GM20431 (cell line): ENCODE data around the gene ROR1.

Experiments
- in situ Hi-C: fragments of 300-500 bp; cut with MseI, MboI; formaldehyde crosslinking; loops from one replicate; pipeline ENCODE4 v1.15.0; 2020; ENCODE audit warnings: low sequenced_read_pairs; ENCODE audit not compliant: unreplicated experiment

The ROR1 gene

DNA sequence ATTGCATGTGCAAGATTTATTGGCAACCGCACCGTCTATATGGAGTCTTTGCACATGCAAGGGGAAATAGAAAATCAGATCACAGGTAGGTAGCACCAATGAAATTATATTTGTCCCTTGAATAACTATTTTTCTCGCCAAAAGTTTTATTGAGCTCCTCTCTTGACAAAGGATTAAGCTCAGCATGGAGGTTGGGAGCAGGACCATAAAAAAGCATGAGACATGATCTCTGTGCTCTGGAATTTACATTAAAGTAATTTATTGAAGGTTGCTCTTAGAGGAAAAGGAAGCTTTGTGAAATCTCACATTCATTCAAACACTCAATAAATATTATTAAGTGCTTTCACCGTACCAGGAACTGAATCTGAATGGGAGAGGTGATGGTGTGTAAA, 363.6 kb downstream of the ROR1 start:
- in situ Hi-C loops, result loop anchor here (25.0 kb wide), 1 partner anchor 525 kb away; no protein-coding TSS in a partner anchor

DNA sequence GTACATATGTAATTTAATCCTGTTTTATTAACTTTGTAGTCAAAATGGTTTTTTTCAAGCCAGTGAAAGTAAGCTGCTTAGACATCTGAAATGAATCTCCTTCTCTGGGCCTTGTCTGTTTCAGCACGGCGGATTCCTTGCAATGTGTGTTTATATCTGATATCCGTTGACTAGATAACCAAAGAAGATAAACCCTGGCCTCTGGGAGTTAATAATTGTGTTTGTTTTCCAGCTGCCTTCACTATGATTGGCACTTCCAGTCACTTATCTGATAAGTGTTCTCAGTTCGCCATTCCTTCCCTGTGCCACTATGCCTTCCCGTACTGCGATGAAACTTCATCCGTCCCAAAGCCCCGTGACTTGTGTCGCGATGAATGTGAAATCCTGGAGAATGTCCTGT, 366.1 kb downstream of the ROR1 start:
- in situ Hi-C loops, result loop anchor here (25.0 kb wide), 1 partner anchor 528 kb away; no protein-coding TSS in a partner anchor

DNA sequence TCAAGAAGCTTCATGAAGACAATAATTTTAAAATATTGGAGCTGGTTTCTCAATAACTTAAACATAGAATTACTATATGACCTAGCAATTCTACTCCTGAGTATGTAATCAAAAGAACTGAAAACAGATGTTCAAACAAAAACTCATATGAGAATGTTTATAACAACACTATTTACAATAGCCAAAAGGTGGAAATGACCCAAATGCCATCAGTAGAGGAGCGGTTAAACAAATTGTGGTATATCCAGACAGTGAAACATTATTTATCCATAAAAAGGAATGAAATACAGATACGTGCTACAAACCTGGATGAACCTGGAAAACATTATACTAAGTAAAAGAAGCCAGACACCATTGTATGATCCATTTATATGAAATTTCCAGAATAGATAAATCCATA, 366.8 kb downstream of the ROR1 start:
- in situ Hi-C loops, result loop anchor here (25.0 kb wide), 1 partner anchor 528 kb away; no protein-coding TSS in a partner anchor

DNA sequence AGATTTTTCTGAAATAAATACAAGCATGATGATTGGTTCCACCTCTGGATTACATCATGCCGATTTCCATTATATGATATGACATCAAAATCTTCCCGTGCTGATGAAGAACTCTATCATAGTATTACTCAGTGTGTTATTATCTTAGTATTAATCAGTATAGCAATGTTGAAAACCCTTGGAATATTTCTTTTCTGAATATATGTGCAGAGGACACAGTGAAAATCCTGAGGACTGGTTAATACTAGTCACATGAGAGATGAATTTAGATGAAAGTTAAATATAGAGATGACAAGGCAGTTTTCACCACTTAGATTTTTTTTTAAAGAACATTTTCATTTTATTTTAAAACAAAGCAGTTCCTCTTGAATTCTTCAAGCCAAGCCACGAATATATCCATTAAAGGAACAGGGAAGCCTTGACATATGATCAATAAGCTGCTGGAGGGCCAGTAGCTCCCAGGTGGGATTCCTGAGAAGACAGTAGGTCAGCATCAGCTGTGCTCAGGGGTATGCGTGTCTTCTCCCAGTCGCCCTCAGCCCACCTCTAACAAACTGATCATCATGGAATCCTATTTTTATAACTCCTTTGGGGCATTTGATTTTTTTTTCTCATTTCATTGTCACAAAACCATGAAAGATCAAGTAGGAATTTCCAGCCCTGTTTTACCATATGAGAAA, 373.4 kb downstream of the ROR1 start:
- in situ Hi-C loops, result loop anchor here (25.0 kb wide), 1 partner anchor 535 kb away; no protein-coding TSS in a partner anchor

DNA sequence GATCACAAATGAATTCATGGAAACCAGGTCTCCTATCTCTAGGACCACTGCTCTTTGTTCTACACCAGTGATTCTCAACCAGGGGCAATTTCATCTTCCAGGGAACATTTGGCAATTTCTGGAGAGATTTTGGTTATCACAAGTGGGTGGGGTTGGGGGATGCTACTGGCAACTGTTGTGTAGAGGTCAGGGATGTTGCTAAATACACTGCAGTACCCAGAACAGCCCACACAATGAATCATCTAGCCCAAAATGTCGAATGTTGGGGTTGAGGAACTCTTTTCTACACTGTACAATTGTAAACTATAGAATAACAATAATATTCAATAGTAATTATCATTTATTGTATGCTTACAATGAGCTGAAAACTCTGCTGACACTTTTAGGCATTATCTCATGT, 373.9 kb downstream of the ROR1 start:
- in situ Hi-C loops, result loop anchor here (25.0 kb wide), 1 partner anchor 535 kb away; no protein-coding TSS in a partner anchor

DNA sequence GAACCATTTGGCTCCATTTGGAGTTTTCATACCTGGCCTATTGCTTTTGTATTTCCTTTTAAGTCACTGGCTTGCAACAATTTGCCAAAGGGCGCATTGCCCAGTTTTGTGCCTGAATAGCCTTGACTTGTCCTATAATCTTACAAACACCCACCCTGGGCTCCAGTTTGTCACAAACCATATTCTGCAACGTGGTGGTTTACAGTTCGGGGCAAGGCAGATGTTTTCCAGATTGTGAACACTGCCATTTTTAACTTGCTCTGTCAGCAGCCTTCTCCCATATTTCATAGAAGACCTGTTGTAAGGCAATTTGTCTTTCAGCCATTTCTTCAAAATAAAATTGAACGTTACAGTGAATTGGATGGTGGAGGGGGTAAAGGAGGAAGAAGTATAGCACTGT, 376.4 kb downstream of the ROR1 start:
- in situ Hi-C loops, result no loop called here

DNA sequence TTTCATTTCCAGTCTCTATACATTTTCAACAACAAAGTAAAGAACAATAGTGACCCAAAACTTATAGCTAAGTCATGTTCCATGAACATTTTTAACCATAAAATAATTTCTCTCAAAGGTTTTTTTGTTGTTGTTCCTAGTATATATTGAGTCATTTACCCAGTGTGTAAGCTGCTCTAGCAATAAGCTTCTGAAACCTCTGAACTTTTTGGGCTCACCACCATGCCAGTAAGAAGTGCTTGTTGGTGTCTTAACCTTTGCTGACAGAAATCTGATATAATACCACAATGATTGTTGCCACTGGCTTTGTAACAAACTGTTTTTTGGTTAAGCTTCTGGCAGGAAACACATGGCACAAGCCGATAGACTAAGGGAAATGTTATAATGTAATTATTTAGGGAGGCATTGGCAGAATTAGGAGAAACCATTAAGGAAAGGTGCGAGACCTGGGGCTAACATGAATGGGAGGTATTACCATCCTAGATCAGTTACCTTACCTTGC, 377.0 kb downstream of the ROR1 start:
- in situ Hi-C loops, result no loop called here

DNA sequence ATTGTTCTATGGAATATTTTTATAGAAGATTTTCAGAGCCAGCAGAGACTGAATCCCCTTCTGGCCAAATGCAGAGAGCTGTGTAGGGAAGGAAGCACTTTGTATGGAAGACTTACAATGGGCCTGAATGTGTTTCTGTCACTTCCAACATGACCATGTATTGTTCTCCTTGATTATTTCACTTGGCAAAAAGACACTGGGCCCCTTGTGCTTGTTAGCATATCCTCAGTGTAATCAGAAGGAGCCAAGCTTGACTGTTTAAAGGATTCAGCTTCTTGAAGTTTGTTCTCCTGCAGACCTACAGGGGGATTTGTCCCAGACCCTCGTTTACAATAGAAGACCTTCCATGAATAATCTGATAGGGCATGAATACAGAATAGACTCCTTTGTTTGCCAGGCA, 381.5 kb downstream of the ROR1 start:
- in situ Hi-C loops, result no loop called here

DNA sequence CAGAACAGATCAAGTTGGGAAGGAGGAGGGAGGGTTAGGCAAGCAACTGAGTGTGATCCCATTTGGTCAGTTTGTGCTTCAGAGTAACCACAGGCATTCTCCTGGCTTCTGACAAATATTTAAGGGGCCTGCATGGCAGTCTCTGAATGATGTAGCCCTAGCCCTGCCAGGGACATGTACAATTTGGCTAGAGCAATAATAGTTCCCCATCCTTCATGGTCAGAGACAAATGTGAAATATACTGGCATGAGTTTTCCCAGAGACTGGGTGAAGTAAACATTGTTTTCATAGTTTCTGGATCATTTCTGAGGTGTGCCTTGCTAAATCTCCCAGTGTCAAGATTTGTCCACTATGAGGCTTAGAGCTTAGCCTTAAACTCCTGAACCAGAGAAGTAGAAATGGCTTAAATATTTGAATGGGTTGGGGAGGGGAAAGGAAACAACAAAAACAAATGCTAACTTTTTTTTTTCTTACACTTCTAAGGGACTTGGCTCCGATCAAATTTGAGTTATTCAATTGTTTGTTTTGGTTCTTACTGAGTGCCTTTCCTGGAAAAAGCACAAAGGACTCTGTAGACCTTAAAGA, 387.6 kb downstream of the ROR1 start:
- in situ Hi-C loops, result no loop called here

DNA sequence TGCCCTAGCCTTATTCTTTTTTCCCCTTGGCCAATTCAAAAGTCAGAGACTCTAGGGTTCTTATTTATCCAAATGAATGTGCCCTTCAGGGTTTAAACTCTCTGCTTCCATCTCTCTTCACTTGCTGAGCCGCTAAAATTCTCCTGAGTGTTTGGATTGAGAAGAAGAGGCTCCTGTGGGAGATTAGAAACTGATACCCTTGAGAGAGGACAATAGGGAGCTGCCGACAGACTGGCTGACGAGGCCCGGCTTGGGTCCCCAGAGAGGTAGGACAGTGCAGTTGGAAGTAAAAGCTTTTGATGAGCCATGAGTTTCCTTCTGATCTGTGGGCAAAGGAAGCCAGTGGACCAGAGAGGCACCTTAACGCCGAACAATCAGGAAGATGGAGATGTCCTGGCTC, 388.3 kb downstream of the ROR1 start:
- in situ Hi-C loops, result no loop called here

DNA sequence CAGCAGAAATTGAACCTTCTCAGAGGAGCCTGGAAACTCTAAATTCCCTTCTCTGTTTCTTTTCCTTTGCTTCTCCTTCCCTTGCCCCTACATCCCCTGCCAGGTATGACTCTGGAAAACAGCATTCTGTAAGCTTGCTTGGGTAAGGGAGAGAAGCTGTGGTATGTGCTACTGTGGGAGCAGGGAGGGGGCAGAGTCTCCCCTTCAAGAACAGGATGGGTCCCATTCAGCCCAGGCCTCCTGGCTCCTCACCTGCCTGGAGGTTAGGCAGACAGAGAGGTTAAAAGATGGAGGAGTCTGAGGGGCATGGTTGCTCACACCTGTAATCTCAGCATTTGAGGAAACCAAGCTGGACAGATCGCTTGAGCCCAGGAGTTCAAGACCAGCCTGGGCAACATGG, 389.0 kb downstream of the ROR1 start:
- in situ Hi-C loops, result no loop called here

DNA sequence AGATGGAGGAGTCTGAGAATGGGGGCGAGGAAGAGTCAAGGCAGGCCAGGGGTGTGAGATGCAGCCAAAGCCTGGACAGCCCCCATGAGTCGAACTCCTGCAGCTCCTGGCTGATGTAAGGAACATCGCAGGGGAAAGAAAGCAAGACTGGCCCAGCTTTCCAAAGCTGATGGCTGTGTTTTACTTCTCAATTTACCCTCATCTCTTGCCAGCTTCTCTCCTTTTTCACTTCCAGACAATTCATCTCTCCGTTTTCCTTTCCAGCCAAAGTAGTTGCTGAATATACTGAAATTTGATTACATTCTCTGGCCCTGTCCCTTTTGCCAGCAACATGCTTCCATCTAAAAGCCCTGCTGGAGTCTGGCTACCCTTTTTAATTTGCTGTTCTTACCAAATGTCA, 389.6 kb downstream of the ROR1 start:
- in situ Hi-C loops, result no loop called here

DNA sequence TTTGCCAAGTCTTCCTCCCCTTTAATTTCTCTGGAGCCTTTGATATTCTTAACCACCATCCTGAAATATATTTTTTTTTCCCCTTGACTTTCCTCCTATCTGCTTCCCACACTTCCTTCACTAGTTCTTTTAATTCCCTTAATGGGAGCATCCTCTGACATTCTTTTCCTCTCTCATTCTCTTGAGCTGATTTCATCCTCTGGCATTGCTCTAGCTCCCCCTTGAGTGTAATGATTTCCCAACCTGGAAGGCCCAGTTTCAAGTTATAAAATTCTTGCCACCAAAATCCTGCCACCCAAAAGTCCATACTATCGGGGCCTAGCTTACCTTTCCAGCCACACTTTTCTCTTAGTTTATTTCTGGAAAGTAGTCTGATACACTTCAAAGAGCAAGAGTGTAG, 390.2 kb downstream of the ROR1 start:
- in situ Hi-C loops, result no loop called here

DNA sequence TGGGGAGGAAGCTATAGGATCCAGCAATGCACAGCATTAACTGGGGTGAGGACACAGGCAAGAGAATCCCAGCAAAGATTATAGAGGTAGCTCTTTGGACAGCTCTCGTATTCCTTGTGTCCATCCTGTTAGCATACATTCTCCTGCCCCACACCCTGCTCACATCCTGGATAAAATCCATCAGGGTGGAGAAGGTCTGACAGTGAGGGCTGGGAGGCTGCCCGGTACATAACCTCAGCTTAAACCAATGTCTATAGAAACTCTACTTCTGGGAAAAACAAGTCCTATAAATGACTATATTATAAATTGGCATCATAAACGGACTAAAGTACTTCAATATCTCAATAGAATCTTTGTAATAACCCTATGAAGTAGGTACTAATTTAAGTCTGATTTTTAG, 392.8 kb downstream of the ROR1 start:
- in situ Hi-C loops, result no loop called here

DNA sequence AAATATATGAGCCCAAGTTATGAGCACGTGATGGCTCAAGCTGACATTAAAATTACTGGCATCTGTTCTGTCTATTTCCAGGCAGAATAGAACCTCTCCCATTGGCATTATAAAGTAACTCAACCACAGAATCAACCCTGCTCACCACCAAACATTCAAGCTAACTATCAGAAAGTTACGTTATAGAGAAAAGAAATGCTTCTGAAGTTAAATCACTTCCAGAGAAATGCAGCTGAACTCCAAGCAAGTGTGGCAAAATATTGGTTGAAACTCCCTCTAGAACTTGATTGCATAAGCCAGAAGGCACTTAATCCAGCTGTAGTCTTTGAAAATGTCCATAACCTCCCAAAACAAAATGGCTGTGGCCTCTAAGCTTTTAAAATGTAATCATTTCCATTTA, 393.4 kb downstream of the ROR1 start:
- in situ Hi-C loops, result no loop called here

DNA sequence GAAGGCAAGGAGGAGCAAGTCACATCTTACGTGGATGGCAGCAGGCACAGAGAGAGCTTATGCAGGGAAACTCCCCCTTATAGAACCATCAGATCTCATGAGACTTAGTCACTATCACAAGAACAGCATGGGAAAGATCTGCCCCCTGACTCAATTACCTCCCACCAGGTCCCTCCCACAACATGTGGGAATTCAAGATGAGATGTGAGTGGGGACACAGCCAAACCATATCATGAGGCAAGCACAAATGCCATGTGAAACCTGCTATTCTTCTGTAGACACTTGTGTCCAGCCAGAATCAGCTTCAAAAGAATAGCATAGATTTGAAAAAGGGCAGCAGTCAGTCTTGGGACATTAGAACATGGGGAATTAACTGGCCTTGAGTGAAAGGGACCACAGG, 397.4 kb downstream of the ROR1 start:
- in situ Hi-C loops, result no loop called here

DNA sequence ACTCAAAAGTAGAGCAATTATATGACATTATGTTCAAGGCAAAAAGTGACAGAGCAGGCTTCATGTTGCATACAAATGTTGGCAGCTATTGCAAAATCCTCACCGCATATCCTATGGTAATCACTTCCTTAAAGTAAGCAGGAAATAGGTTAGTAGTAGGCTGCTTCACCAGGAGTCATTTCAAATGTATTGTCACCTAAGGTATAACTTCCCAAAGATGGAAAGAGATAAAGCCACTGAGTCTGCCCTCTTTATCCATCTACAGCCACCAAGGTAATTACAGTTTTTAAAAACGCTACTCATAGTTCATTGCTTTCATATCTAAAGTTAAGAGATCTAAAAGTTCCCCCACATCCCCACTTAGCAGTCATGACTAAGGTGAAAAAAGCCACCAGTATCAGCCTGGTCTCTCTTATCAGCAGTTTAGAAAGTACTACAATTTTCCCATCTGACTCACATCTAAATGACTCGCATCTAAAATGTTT, 398.0 kb downstream of the ROR1 start:
- in situ Hi-C loops, result no loop called here

DNA sequence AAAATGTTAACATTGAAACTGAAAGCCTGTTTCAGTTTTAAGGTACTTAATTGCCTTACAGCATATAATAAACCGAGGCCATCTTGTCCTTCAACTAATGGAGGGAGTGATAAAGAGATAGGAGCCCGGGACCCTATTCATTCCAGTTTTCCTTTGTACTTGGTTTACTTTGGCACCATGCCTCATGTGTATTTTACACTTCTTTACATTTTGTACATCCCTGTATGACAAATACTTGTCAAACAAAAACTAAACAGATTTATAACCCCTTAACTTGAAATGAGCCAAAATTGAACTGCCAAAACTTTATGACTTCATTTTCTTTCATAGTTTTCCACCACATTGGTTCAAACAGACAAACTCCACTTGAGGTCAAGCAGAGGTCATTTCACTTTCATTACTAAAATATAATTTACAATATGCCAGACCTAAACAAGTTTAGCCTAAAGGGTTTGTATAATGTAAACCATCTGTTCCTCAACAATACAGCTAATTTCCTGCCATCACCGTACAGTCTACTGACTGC, 398.7 kb downstream of the ROR1 start:
- in situ Hi-C loops, result no loop called here

DNA sequence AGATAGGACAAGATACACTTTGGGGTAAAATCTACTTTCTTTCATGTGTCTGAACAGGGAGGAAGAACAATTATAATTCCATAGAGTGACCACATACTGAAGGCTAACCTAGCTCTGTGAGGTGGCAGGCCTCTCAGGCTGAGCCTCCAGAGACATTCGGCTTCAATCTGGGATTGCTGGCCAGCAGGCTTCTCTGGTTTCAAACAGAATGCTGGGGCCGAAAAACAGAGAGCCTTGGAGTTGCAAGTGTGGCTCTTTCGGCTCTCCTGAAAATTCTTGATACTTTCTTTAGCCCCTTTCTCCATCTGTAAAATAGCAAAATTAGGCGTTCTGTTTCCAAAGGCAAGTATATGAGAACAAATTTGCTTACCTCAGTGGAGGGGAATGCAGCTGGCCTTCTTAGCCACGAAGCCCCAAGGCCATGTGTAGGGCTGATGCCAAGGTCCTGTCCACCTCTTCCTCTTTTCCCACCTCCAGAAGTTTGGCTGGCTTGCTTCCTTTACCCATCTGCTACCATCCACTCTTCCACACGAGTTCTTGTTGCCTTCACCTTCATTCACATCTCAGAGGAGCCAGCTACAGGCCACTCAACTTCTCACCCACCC, 399.6 kb downstream of the ROR1 start:
- in situ Hi-C loops, result no loop called here

DNA sequence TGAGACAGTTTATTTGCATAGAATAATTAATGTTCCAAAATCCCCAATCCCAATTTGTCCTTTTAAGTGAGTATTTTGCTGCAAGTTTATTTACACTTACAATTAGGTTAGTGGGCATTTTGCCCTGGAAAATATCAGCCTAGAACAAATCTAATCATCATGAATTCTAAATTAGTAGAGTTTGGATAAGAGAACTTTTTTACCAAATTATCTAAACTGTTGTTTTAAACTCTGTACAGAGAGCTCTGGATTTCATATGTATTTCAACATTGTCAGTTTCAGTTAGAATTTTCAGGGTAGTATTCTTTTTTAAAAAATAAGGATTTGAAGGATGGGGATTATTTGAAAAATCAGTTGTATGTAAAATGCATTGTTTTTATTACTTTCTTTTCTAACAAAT, 401.8 kb downstream of the ROR1 start:
- in situ Hi-C loops, result no loop called here

DNA sequence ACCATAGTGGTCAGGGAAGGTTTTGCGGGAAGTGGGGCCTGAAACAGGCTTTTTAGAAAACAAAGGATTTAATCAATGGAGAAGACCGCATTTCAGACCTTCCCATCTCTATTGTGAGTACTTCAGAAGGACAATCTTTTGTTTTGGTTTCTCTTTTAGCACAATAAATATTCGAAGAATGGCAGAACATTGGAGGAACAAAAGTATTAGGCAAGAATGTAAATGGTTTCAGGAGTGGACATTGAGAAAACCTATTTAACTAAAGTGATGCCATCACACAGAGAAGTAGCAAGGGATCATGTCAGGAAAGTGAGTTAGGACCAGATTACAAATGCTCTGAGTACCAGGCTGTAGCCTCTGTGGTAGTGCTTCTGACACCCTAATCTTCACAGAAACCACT, 402.8 kb downstream of the ROR1 start:
- in situ Hi-C loops, result no loop called here
